Epidermal melanocyte (primary cell): ENCODE results near the gene C2CD4B.

ENCODE experiments used
- DNase-seq: peaks from one replicate; pipeline ENCODE4 v3.0.0; 2011; ENCODE audit warnings: low spot score; ENCODE audit not compliant: insufficient read length

C2CD4B gene

DNA sequence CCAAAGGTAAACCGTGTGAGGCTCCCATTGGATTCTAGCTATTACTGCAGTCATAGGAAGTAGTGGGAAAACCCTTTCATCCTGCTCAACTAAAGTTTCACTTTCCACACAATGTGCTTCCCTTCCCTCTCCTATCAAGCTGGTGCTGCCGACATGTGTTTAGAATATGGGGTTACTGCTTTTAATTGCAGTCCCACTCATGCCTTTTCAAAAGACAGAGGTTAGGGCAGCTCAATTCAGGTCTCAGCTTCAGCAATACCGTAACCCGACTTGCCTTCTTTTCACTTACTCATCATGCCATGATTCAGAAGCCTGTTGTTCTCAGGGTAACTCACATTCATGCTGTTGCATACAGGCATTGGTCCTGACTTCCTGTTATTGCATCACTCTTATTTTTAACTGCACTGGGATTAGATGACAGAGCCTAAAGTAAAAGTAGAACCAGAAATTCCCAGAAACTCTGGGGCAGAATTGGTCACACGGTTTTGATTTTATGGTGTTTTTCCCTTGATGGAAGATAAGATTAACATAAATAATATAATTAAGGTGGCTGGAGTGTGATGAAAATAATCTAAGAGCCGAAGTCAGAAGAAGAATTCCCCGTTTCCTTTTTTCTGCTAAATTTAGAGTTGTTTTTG, 45.7 kb downstream of the C2CD4B start:
- DNase-seq, result peak; percentile 24

DNA sequence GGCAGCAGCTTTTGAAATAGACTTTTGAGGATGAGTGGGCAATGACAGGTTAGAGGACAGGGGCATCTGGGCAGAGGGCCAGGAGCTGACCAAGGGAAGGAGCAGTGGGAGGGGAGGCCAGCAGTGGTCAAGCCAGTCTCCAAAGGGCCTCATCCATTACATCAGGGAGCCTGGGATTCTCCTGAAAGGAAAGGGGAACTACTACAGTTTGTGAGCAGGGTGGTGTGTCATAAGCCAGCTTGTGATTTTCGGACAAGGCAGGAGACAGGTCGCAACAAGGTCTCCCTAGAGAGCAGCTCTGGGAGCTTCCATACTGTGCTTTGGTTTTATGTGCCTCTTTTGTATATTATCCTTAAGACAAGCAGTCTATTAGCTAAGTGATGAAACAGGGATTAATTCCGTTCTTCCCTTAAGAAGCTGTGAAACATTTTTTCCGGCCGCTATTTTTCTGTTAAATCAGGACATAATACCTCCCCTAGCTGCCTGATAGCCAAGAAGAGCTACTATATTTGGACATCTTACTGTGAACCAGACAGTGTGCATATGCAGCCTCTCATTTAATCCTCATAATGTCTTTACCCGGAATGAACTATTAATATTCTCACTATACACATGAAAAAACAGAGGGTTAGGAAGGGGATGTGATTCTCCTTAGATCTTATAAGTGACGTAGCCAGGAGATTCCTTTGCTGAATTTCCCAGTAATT, 46.4 kb downstream of the C2CD4B start:
- DNase-seq, result no peak

DNA sequence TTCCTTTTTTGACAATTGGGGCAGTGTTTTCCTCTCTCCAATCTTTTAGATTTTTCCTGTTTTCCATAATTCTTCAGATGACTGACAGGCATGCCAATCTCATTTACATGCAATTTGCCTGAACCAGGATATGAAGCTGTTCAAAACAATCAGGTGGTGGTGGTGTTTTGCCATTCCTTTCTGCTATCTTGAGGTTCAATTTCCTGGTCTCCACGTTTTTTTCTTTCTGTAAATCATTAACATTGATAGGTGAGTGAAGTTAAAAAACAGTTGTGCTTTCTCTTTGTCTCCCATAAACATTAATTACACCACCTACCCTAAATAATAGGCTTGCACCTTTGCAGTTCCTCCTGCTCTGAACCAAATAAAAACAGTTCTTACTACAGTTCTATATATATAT, 49.2 kb downstream of the C2CD4B start:
- DNase-seq, result no peak
